Body of pancreas (tissue), 4 donors: Measurements from ENCODE around the gene SCN7A. TPM values are rescaled to one million over a fixed set of nuclear protein-coding genes. Genes with fewer than 3 reads are reported as not detected.

Experiments used
- ATAC-seq: fragments of 150-250 bp; one replicate; pipeline ENCODE4 v1.9.1; 2016
- DNase-seq, 4 donors: peaks; one replicate each; pipeline ENCODE4 v3.0.0-alpha.2; 2019
- H3K27ac ChIP-seq, 4 donors: fragments of 200-600 bp; sonication (generic); 1 replicate in 3 of 4; 2 replicates in 1 of 4; pipeline versions ENCODE4 v1.5.1 to v1.6.1; 2016 to 2019; ENCODE audit warnings: mild to moderate bottlenecking in 1 of 4, mixed read lengths in 1 of 4, moderate library complexity in 1 of 4
- H3K27me3 ChIP-seq, 2 donors: fragments of 200-600 bp; sonication (generic); one replicate each; pipeline ENCODE4 v1.6.0; 2016; ENCODE audit warnings: mild to moderate bottlenecking in 1 of 2
- H3K36me3 ChIP-seq, 2 donors: fragments of 200-600 bp; sonication (generic); replicated peaks in 1 of 2; 2 replicates each; pipeline ENCODE4 v1.5.1; 2016; ENCODE audit warnings: low read depth in 2 of 2; ENCODE audit not compliant: insufficient read depth in 1 of 2
- H3K4me1 ChIP-seq: fragments of 200-600 bp; sonication (generic); one replicate; pipeline ENCODE4 v1.6.0; 2016
- H3K4me3 ChIP-seq, 2 donors: fragments of 200-600 bp; sonication (generic); 1 replicate in 1 of 2; 2 replicates in 1 of 2; pipeline ENCODE4 v1.5.1; 2016 to 2019
- H3K9me3 ChIP-seq, 3 donors: fragments of 200-600 bp; sonication (generic); 1 replicate in 2 of 3; 2 replicates in 1 of 3; pipeline ENCODE4 v1.5.1; 2016
- CTCF ChIP-seq, 7 experiments: fragments of 450-650 bp in 4 of 7; fragments of 200-600 bp in 3 of 7; sonication (generic) in 3 of 7; IDR thresholded peaks; one replicate each; pipeline ENCODE4 v1.5.1; 2016 to 2019; ENCODE audit warnings: antibody characterized with exemption in 7 of 7
- POLR2A ChIP-seq, 3 donors: fragments of 450-650 bp; IDR thresholded peaks; one replicate each; pipeline ENCODE4 v1.6.1; 2016; ENCODE audit warnings: antibody characterized with exemption in 3 of 3, mild to moderate bottlenecking in 2 of 3
- whole genome bisulfite sequencing, 2 donors: methylation state at CpG; one replicate each; pipeline ENCODE4 v1.1.5; 2017; 5-methylcytosine and 5-hydroxymethylcytosine counted together
- intact Hi-C: fragments of 100-400 bp; cut with DNase I; formaldehyde crosslinking; loops from one replicate; pipeline ENCODE4 v1.15.1; 2023
- total RNA-seq, 2 donors: library from RNA; depleted of rRNA; stranded (reverse); fragments of >200 nt; gene quantifications; one replicate each; pipeline ENCODE4 v1.1.0, GENCODE V29; 2016

Gene SCN7A
- total RNA-seq, 2 donors from 2014 or later: 7.8 to 8.6 TPM

GRCh38 chr2:166448106-166448505 is 45.9 kb downstream of the SCN7A start:
- no peaks in the 10 kb centered on the region for H3K36me3 ChIP-seq
- no peaks in the 10 kb centered on the region for H3K27me3 ChIP-seq
- TF ChIP-seq CTCF (IDR thresholded peaks at IDR 0.05) (no peak), POLR2A (IDR thresholded peaks at IDR 0.05) (no peak)
- no peaks in the 10 kb centered on the region for H3K4me1 ChIP-seq
- H3K4me3 ChIP-seq: no peak overlapping the region
- no peaks in the 10 kb centered on the region for H3K9me3 ChIP-seq
- no peak overlapping the region for H3K27ac ChIP-seq
- ATAC-seq: no peak
- no peak for DNase-seq
- intact Hi-C loops: no loop called here

GRCh38 chr2:166444306-166444705 is 49.7 kb downstream of the SCN7A start:
- no peaks in the 10 kb centered on the region for H3K4me1 ChIP-seq
- no peaks in the 10 kb centered on the region for H3K9me3 ChIP-seq
- ATAC-seq: no peak
- intact Hi-C loops: no loop called here
- no peak overlapping the region for H3K27ac ChIP-seq
- TF ChIP-seq CTCF (IDR thresholded peaks at IDR 0.05) (no peak), POLR2A (IDR thresholded peaks at IDR 0.05) (no peak)
- no peak overlapping the region for H3K4me3 ChIP-seq
- H3K36me3 ChIP-seq: no peaks in the 10 kb centered on the region
- no peak for DNase-seq
- no peaks in the 10 kb centered on the region for H3K27me3 ChIP-seq

GRCh38 chr2:166440313-166440712 is 53.7 kb downstream of the SCN7A start:
- 74 to 77% methylated on average over 3 of the region's 3 CpGs for WGBS, 2 donors
- Histone ChIP-seq H3K27me3 (no peaks in the 10 kb centered on the region), H3K36me3 (no peaks in the 10 kb centered on the region), H3K4me1 (no peaks in the 10 kb centered on the region), H3K4me3 (no peak overlapping the region), H3K9me3 (no peaks in the 10 kb centered on the region), H3K27ac (no peak overlapping the region)
- DNase-seq (no peak), ATAC-seq (no peak)
- TF ChIP-seq POLR2A (IDR thresholded peaks at IDR 0.05): no peak
- TF ChIP-seq CTCF (IDR thresholded peaks at IDR 0.05): no peak
- intact Hi-C loops: no loop called here

GRCh38 chr2:166439078-166439477 is 55.0 kb downstream of the SCN7A start:
- H3K27me3 ChIP-seq: no peaks in the 10 kb centered on the region
- DNase-seq (no peak), ATAC-seq (no peak)
- no peak overlapping the region for H3K27ac ChIP-seq
- peaks cover 5% of the 10 kb centered on the region for H3K4me1 ChIP-seq
- intact Hi-C loops: no loop called here
- no peak for TF ChIP-seq CTCF (IDR thresholded peaks at IDR 0.05)
- no peak for TF ChIP-seq POLR2A (IDR thresholded peaks at IDR 0.05)
- H3K9me3 ChIP-seq: no peaks in the 10 kb centered on the region
- H3K4me3 ChIP-seq: no peak overlapping the region
- H3K36me3 ChIP-seq: no peaks in the 10 kb centered on the region

GRCh38 chr2:166436976-166437375 is 57.1 kb downstream of the SCN7A start:
- Histone ChIP-seq H3K36me3 (no peaks in the 10 kb centered on the region), H3K27ac (no peak overlapping the region), H3K27me3 (no peaks in the 10 kb centered on the region), H3K9me3 (no peaks in the 10 kb centered on the region), H3K4me1 (peaks cover 22% of the 10 kb centered on the region), H3K4me3 (no peak overlapping the region)
- TF ChIP-seq CTCF (IDR thresholded peaks at IDR 0.05) (no peak), POLR2A (IDR thresholded peaks at IDR 0.05) (no peak)
- intact Hi-C loops: no loop called here
- ATAC-seq (no peak), DNase-seq (no peak)
- WGBS, 2 donors: 83 to 100% methylated on average over 1 of the region's 1 CpG
